Measurements from ENCODE around the gene CHRNE.

CHRNE gene

DNA sequence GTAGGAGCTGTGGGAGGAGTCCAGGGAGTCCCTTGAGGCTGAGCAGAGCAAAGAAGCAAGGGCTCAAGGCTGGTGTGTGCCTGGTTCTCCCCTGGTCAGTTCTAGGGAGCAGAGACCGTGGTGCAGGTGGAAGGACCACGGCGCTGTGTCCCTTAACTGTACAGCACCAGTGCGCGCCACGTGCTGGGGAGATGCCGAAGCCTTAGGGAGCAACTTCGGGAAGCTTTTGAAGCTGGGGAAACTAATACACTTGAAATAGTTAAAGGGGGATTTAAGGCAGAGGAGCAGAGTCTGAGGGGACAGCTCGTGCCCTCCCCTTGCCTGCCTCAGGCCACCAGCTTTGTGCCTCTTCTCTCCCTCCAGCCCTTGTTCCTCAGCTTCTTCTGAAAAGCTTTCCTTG, 42.2 kb downstream of the CHRNE start:
- no peaks in the 10 kb centered on the region for H3K9me3 ChIP-seq (ENCODE audit: control insufficient read depth, insufficient read depth, low read length)
- H4K20me1 ChIP-seq (ENCODE audit: control insufficient read depth, insufficient read depth, low read depth, low read length): no peaks in the 10 kb centered on the region
- H3K9me2 ChIP-seq (replicated peaks; ENCODE audit: control insufficient read depth, low read length): no peaks in the 10 kb centered on the region
- H3K4me1 ChIP-seq (ENCODE audit: control insufficient read depth, low read length): no peaks in the 10 kb centered on the region
- no peaks in the 10 kb centered on the region; the same call in 1 of the 2 replicates for H3K36me3 ChIP-seq (ENCODE audit: control insufficient read depth, low read length)
- no peak overlapping the region for H3K4me3 ChIP-seq (ENCODE audit: low read length)
- no peaks in the 10 kb centered on the region for H3F3A ChIP-seq (ENCODE audit: control insufficient read depth, insufficient read depth)
- H3K27me3 ChIP-seq (ENCODE audit: control insufficient read depth, low read length): no peaks in the 10 kb centered on the region
- H3K27ac ChIP-seq (ENCODE audit: low read depth, low read length): no peak overlapping the region
- no peak for TF ChIP-seq EZH2phosphoT487 (IDR thresholded peaks at IDR 0.05; ENCODE audit: borderline replicate concordance, low read length)
- TF ChIP-seq, protein P1, sequence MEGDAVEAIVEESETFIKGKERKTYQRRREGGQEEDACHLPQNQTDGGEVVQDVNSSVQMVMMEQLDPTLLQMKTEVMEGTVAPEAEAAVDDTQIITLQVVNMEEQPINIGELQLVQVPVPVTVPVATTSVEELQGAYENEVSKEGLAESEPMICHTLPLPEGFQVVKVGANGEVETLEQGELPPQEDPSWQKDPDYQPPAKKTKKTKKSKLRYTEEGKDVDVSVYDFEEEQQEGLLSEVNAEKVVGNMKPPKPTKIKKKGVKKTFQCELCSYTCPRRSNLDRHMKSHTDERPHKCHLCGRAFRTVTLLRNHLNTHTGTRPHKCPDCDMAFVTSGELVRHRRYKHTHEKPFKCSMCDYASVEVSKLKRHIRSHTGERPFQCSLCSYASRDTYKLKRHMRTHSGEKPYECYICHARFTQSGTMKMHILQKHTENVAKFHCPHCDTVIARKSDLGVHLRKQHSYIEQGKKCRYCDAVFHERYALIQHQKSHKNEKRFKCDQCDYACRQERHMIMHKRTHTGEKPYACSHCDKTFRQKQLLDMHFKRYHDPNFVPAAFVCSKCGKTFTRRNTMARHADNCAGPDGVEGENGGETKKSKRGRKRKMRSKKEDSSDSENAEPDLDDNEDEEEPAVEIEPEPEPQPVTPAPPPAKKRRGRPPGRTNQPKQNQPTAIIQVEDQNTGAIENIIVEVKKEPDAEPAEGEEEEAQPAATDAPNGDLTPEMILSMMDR (IDR thresholded peaks at IDR 0.05; ENCODE audit: low read depth, low read length, poor library complexity, severe bottlenecking): no peak
- H3K4me2 ChIP-seq (ENCODE audit: low read length): no peak overlapping the region
- no peaks in the 10 kb centered on the region for H3K79me2 ChIP-seq (ENCODE audit: control insufficient read depth, low read length)

DNA sequence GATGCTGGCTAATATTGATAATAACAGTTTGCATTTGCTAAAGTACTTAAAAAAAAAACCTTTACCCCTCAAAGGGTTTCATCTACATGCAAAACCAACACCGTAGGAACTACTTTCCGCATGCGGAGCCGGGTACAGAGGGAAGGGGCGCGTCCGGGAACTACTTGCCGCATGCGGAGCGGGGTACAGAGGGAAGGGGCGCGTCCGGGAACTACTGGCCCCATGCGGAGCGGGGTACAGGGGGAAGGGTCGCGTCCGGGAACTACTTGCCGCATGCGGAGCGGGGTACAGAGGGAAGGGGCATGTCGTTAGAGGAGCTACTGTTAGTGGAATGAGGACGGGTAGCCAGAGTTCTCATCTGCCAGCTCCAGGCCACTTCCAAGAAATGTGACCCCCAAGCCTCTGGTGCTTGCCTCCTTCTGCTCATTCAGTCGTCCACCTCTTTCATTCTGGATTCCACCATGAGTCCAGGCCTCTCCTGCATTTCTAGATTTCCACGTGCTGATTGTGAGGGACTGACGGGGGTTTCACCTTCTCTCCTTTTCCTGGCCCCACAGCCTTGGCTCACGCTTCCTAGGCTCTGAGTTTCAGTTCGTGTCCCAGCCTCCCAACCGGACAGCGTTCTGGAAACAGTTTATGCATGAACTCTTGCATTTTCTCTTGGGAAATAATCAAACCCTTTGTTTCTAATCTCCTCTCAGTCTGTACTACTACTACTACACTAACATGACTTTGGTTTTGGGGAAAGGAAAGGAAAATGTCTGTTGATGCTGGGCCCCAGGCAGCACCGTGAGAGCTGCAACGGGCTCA, 42.9 kb downstream of the CHRNE start:
- no peak overlapping the region for H3K27ac ChIP-seq (ENCODE audit: low read depth, low read length)
- no peak for TF ChIP-seq EZH2phosphoT487 (IDR thresholded peaks at IDR 0.05; ENCODE audit: borderline replicate concordance, low read length)
- TF ChIP-seq, protein P1 (IDR thresholded peaks at IDR 0.05; ENCODE audit: low read depth, low read length, poor library complexity, severe bottlenecking): no peak

DNA sequence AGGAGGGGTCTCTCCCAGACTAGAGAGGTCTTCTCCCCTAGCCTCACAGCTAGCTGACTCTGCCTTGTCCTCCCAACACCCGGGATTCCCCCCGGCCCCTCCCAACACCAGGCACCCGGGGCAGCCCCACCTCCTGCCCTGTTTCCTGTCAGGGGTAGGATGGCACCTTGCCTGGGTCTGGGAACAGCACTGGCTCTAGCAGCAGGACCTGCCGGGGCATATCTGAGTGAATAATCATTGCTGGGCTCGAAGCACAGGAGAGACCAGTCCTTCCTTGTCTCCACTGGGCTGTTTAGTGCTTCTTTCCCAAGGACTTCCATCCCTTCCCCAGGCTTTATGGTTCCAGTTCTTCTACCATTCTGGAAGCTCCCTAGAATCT, 44.0 kb downstream of the CHRNE start:
- Histone ChIP-seq H3F3A (ENCODE audit: control insufficient read depth, insufficient read depth) (no peaks in the 10 kb centered on the region), H3K27me3 (ENCODE audit: control insufficient read depth, low read length) (no peaks in the 10 kb centered on the region), H3K9me3 (ENCODE audit: control insufficient read depth, insufficient read depth, low read length) (no peaks in the 10 kb centered on the region), H4K20me1 (ENCODE audit: control insufficient read depth, insufficient read depth, low read depth, low read length) (no peaks in the 10 kb centered on the region), H3K36me3 (ENCODE audit: control insufficient read depth, low read length) (no peaks in the 10 kb centered on the region; the same call in 1 of the 2 replicates), H3K27ac (ENCODE audit: low read depth, low read length) (no peak overlapping the region), H3K9me2 (replicated peaks; ENCODE audit: control insufficient read depth, low read length) (no peaks in the 10 kb centered on the region), H3K4me3 (ENCODE audit: low read length) (no peak overlapping the region), H3K79me2 (ENCODE audit: control insufficient read depth, low read length) (no peaks in the 10 kb centered on the region), H3K4me1 (ENCODE audit: control insufficient read depth, low read length) (no peaks in the 10 kb centered on the region), H3K4me2 (ENCODE audit: low read length) (no peak overlapping the region)
- TF ChIP-seq EZH2phosphoT487 (IDR thresholded peaks at IDR 0.05; ENCODE audit: borderline replicate concordance, low read length): no peak
- TF ChIP-seq, protein P1 (IDR thresholded peaks at IDR 0.05; ENCODE audit: low read depth, low read length, poor library complexity, severe bottlenecking): no peak

More for the DNA sequence above, 42.9 kb downstream of the CHRNE start:
- Histone ChIP-seq H3K4me2 (ENCODE audit: low read length) (no peak overlapping the region), H3K36me3 (ENCODE audit: control insufficient read depth, low read length) (no peaks in the 10 kb centered on the region; the same call in 1 of the 2 replicates), H3K27me3 (ENCODE audit: control insufficient read depth, low read length) (no peaks in the 10 kb centered on the region), H3F3A (ENCODE audit: control insufficient read depth, insufficient read depth) (no peaks in the 10 kb centered on the region), H3K4me3 (ENCODE audit: low read length) (no peak overlapping the region), H3K79me2 (ENCODE audit: control insufficient read depth, low read length) (no peaks in the 10 kb centered on the region), H3K9me3 (ENCODE audit: control insufficient read depth, insufficient read depth, low read length) (no peaks in the 10 kb centered on the region), H4K20me1 (ENCODE audit: control insufficient read depth, insufficient read depth, low read depth, low read length) (no peaks in the 10 kb centered on the region), H3K9me2 (replicated peaks; ENCODE audit: control insufficient read depth, low read length) (no peaks in the 10 kb centered on the region), H3K4me1 (ENCODE audit: control insufficient read depth, low read length) (no peaks in the 10 kb centered on the region)

Data from DOHH2 (cell line).